LNCaP clone FGC (cell line): ENCODE measurements around the gene TMEM145.

Source experiments
- DNase-seq: peaks from one replicate; pipeline ENCODE4 v3.0.0-alpha.2; 2011; ENCODE audit warnings: low read depth
- H3K4me3 ChIP-seq: 2 replicates; pipeline ENCODE4 v1.5.1; 2011; ENCODE audit warnings: mild to moderate bottlenecking, low read depth, low read length, control low read depth
- TF ChIP-seq, protein P1 (sequence below): IDR thresholded peaks from 2 replicates; pipeline ENCODE4 v1.5.1; 2012; ENCODE audit warnings: mild to moderate bottlenecking; ENCODE audit not compliant: control insufficient read depth, insufficient read depth; ENCODE audit errors: extremely low read depth

TMEM145 gene

DNA sequence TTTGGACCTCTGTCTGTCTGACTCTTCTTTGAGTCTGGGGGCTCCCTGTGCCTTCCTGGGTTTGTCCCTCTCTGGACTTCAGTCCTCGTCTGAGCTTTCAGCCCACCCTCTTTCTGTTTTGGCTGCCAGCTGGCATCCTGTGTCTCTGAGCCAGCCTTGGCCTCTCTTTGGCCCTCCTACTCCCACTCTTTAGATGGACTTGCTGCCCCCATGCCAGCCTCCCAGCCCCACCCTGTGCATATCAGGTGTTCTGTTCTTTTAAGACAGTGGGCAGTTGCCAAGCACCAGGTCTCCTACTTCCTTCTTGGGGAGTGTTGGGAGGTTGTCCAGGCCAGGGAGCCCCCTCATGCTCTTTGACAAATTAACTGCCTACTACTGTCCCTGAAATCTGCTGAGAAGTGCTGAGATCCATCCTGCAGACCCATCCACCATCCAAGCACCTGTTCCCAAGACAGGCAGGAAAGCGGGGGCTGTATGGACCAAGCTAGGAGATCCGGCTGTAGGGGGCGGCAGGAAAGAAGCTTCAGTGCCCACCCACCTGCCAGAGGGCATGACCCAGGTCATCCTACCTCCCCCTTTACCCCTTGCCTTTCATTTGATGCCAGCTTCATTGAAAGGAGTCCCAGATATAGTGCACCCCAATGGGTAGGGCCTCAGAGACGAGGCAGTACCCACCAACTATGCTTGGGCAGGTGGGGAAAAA, 34.5 kb upstream of the TMEM145 start:
- no peak for DNase-seq
- TF ChIP-seq, protein P1, sequence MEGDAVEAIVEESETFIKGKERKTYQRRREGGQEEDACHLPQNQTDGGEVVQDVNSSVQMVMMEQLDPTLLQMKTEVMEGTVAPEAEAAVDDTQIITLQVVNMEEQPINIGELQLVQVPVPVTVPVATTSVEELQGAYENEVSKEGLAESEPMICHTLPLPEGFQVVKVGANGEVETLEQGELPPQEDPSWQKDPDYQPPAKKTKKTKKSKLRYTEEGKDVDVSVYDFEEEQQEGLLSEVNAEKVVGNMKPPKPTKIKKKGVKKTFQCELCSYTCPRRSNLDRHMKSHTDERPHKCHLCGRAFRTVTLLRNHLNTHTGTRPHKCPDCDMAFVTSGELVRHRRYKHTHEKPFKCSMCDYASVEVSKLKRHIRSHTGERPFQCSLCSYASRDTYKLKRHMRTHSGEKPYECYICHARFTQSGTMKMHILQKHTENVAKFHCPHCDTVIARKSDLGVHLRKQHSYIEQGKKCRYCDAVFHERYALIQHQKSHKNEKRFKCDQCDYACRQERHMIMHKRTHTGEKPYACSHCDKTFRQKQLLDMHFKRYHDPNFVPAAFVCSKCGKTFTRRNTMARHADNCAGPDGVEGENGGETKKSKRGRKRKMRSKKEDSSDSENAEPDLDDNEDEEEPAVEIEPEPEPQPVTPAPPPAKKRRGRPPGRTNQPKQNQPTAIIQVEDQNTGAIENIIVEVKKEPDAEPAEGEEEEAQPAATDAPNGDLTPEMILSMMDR = no peak
- no peak overlapping the region for H3K4me3 ChIP-seq

DNA sequence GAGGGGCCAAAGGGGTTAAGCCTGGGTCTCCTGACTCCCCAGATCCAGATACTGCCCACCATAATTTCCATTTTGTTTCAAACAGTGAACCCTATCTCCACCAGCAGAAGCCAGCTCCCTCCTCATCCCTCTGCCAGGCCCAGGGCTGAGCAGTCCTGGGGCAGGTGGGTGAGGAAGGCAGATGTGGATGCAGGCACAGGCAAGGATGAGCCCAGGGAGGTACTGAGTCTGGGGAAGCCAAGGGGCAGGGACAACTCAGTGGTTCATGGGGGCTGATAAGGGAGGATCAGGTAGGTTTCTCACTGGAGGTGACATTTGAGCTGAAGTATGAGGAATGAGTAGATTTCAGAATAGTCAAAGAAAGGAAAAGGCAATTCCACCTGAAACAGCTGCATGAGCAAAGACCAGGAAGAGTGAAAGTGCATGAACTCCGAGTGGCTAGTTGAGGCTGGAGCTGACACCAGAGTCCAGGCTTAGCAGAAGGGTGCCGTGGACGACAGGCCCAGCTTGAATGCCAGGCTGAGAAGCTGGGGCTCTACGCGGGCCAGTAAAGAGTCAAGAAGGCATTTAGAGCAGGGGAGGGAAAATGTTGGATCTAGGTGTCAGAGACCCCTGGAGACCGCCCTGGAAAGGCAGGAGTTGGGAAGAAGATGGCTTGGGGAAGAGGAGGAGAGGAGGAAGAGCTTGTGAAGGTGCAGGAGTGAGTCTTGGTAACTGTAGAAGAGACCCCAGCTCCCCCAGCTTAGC, 33.8 kb upstream of the TMEM145 start:
- no peak for DNase-seq
- H3K4me3 ChIP-seq = peak overlapping the region; percentile 71
- TF ChIP-seq, protein P1 = no peak

DNA sequence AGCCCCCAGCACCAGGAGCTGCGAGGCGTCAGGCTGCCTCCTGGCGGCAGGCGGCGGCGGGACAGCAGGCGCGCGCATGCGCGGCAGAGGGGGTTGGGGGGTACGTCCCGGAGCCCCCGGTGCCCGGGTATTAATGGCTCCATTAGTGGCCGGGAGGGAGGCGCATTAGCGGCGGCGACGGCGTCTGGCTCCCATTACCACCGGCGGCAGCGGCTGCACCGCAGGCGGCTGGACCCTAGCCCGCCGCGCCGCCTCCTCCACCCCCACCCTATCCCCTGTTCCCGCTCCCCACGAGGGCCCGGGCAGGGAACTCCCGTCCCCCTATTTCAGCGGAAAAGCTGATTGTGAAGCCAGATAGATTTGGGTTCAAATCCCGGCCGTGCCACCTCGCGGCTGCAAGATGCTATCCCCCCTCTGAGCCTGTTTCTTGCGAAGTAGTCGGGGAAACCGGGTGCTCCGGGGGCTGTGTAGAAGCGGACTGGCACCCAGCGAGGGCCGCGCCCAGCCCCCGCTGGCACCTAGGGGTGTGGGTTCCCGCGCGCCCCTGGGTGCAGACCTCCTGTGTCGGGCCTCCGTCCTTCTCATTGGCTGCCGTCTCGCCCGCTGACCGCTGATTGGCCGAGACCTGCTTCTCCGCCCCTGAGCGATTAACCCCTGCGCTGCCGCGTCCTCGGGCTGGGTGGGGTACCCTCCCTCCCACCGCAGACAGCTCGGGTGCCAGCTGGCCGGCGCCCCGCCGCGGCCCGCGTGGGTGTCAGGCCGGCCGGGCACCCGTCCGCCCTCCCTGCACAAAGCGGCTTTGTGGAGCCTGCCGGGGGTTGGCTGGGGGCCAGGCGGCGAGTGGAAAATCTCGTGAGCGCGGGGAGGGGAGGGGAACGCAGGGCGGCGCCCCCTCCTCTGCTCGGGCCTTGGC, 33.0 kb upstream of the TMEM145 start:
- TF ChIP-seq, protein P1 = peak; percentile 71
- DNase-seq = no peak
- peak overlapping the region; percentile 71 for H3K4me3 ChIP-seq

DNA sequence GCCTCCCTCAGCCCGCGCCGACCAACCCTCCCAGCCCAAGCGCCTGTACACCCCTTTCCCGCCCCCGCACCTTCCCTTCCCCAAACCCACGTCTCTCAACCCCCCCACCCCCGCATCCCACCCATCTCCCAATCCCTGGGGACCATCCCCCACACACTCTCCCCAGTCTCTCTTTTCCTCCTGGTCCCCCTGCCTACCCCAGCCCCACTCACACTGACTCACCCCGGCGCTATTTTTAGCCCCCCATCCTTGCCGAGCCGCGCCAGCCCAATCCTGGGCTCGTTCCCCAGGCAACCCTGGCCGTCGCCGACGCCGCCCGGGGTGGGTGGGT, 32.3 kb upstream of the TMEM145 start:
- no peak for DNase-seq
- TF ChIP-seq, protein P1 = no peak
- peak overlapping the region; percentile 71 for H3K4me3 ChIP-seq

DNA sequence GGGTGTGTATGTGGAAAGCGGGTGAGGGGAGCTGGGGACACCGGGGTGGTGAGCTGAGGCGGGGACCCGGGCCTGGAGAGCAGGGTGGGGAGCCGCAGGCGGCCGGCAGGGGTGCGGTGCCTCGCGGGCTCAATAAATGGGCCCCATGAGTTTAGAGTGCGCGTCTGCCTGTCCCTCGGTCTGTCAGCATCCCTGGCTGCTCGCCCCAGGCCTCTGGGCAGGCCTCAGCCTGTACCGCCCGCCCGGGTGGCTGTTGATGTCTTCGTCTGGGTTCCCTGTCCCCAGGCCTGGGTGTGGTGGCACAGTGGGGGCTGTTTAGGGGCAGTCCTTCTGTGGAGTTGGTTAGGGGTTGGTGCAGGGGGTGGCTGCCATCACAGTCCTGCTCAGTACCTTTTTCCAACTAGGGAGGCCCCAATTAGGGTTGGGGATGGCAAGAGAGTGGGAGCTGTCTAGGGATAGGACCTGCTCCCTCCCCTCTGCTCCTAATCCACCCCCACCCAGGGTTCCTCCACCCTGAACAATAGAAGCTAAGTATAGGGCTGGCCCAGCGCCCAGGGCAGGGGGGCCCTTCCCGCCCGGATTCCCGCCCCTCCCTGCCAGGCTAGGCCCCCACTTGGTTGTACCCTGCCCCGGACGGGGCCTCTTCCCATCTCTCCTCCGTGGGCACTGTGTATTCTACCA, 31.8 kb upstream of the TMEM145 start:
- TF ChIP-seq, protein P1 = no peak
- DNase-seq = no peak

More for the DNA sequence above, 31.8 kb upstream of the TMEM145 start:
- H3K4me3 ChIP-seq = no peak overlapping the region
